NCI-H1048 (cell line): ENCODE data around the gene NHERF1.

ENCODE experiments used
- DNase-seq: peaks from one replicate; lab custom pipeline; 2025; lab: John Stamatoyannopoulos, UW

NHERF1 gene

GRCh38 chr17:74785096-74785980 is 36.9 kb downstream of the NHERF1 start:
- DNase-seq, result no peak

- no peak for DNase-seq
These were observed 37.5 kb downstream of the NHERF1 start for GRCh38 chr17:74785981-74786360.

- DNase-seq, result no peak
These were observed 38.1 kb downstream of the NHERF1 start for GRCh38 chr17:74786431-74787055.

- no peak for DNase-seq
These were observed 42.0 kb downstream of the NHERF1 start for GRCh38 chr17:74790161-74791058.

- DNase-seq, result no peak
These were observed 44.2 kb downstream of the NHERF1 start for GRCh38 chr17:74792586-74793105.

GRCh38 chr17:74795327-74796020 is 47.0 kb downstream of the NHERF1 start:
- no peak for DNase-seq

GRCh38 chr17:74796211-74796610 is 47.8 kb downstream of the NHERF1 start:
- DNase-seq, result no peak

GRCh38 chr17:74796866-74797265 is 48.4 kb downstream of the NHERF1 start:
- DNase-seq, result no peak

- DNase-seq, result no peak
These were observed 49.4 kb downstream of the NHERF1 start for GRCh38 chr17:74797824-74798223.

- DNase-seq, result no peak
These were observed 49.8 kb downstream of the NHERF1 start for GRCh38 chr17:74798239-74798707.

- DNase-seq, result no peak
These were observed 50.7 kb downstream of the NHERF1 start for GRCh38 chr17:74799097-74799496.

GRCh38 chr17:74800531-74800930 is 52.1 kb downstream of the NHERF1 start:
- DNase-seq, result no peak

GRCh38 chr17:74801896-74802295 is 53.5 kb downstream of the NHERF1 start:
- DNase-seq, result no peak

- no peak for DNase-seq
These were observed 55.0 kb downstream of the NHERF1 start for GRCh38 chr17:74803388-74803930.

- no peak for DNase-seq
These were observed 55.5 kb downstream of the NHERF1 start for GRCh38 chr17:74803971-74804370.

- no peak for DNase-seq
These were observed 56.3 kb downstream of the NHERF1 start for GRCh38 chr17:74804683-74805082.

- DNase-seq, result no peak
These were observed 57.2 kb downstream of the NHERF1 start for GRCh38 chr17:74805591-74805991.

- DNase-seq, result no peak
These were observed 57.9 kb downstream of the NHERF1 start for GRCh38 chr17:74806334-74806733.

- no peak for DNase-seq
These were observed 59.0 kb downstream of the NHERF1 start for GRCh38 chr17:74807441-74807840.

- no peak for DNase-seq
These were observed 59.5 kb downstream of the NHERF1 start for GRCh38 chr17:74807925-74808324.
